Kidney (tissue), 14 donors: Measurements from ENCODE around the gene TMEM14A. TPM values are rescaled to one million over a fixed set of nuclear protein-coding genes. Genes with fewer than 3 reads are reported as not detected.
A peak's percentile ranks its signal among the peaks of the same experiment; 100 is the strongest.

Experiments used
- DNase-seq, 5 donors: peaks; one replicate each; pipeline ENCODE4 v3.0.0-alpha.2; 2013 to 2020
- FAIRE-seq: peaks from 2 replicates; lab custom pipeline; 2012; peaks lifted over from hg19 to GRCh38; lab: Jason Lieb, UNC
- H3K27ac ChIP-seq, 2 donors: one replicate each; pipeline ENCODE4 v1.7.0; 2013; ENCODE audit warnings: low read depth in 2 of 2, low read length in 2 of 2, inconsistent platforms in 1 of 2
- H3K27me3 ChIP-seq: one replicate; pipeline ENCODE4 v1.7.1; 2013; ENCODE audit warnings: low read length, inconsistent platforms; ENCODE audit not compliant: control insufficient read depth, insufficient read depth
- H3K36me3 ChIP-seq, 3 donors: one replicate each; pipeline versions ENCODE4 v1.7.0 to v1.7.1; 2013; ENCODE audit warnings: low read length in 3 of 3, control low read depth in 1 of 3, inconsistent platforms in 1 of 3; ENCODE audit not compliant: insufficient read depth in 3 of 3, control insufficient read depth in 2 of 3
- H3K4me1 ChIP-seq, 3 donors: one replicate each; pipeline versions ENCODE4 v1.7.0 to v1.7.1; 2013; ENCODE audit warnings: low read length in 3 of 3, inconsistent platforms in 1 of 3, low read depth in 1 of 3; ENCODE audit not compliant: control insufficient read depth in 2 of 3, insufficient read depth in 2 of 3
- H3K4me3 ChIP-seq, 3 donors: one replicate each; pipeline versions ENCODE4 v1.7.0 to v1.8.1; 2013; ENCODE audit warnings: low read length in 3 of 3, control low read depth in 1 of 3, inconsistent platforms in 1 of 3
- H3K9ac ChIP-seq, 3 donors: one replicate each; pipeline versions ENCODE4 v1.7.0 to v1.7.1; 2013; ENCODE audit warnings: low read length in 3 of 3, control low read depth in 1 of 3, inconsistent platforms in 1 of 3
- H3K9me3 ChIP-seq, 3 donors: one replicate each; pipeline versions ENCODE4 v1.7.0 to v1.7.1; 2013; ENCODE audit warnings: low read length in 3 of 3, control low read depth in 1 of 3, inconsistent platforms in 1 of 3; ENCODE audit not compliant: control insufficient read depth in 2 of 3, insufficient read depth in 1 of 3
- CTCF ChIP-seq: IDR thresholded peaks from 3 replicates; pipeline ENCODE4 v1.5.1; 2012; ENCODE audit warnings: mild to moderate bottlenecking, moderate library complexity, borderline replicate concordance; ENCODE audit not compliant: insufficient read depth; ENCODE audit errors: extremely low read depth
- intact Hi-C: fragments of 100-400 bp; cut with DNase I; formaldehyde crosslinking; loops from one replicate; pipeline ENCODE4 v1.11.1; 2022
- polyA plus RNA-seq: library from polyadenylated mRNA; stranded (reverse); fragments of 350-450 nt; fragmentation: Illumina TruSeq; extraction: RNeasy Lipid Tissue Mini Kit (QIAGEN cat#74804); gene quantifications from one replicate; pipeline ENCODE4 v1.2.3, GENCODE V29; 2014; ENCODE audit warnings: low read depth, low replicate concordance; ENCODE audit not compliant: insufficient read depth
- total RNA-seq: library from RNA; stranded (reverse); fragmentation: NEBNext Ultra II Directional; extraction: Animal tissue kit (Norgen Biotek cat#: 25700); gene quantifications from one replicate; pipeline ENCODE4 v1.2.1, GENCODE V29; 2021
- donor health status: control.
- donor health status: control.
- donor health status: control.
- donor health status: control.
- donor health status: control.
- donor health status: DM: yes; HTN: yes; CAD: no.
- donor health status: Normal renal cell carcinoma (clear cell type).

Gene TMEM14A
- total and polyA plus RNA-seq, 2 donors from 2014 or later, result 23.8 to 48.8 TPM

DNA sequence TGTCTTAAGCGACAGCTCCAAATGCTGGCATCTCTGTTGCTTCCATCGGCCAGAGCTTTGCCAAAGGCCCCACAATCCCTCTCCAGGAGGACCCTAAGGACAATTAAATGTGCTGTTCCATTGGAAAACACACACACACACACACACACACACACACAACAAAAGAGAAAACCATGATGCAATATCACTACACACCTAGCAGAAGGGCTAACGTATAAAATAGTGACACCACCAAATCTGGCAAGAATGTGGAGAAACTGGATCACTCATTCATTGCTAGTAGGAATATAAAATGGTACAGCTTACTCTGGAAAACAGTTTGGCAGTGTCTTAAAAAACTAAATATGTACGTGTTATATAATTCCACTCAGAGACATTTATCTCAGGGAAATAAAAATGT, 13.0 kb upstream of the TMEM14A start:
- FAIRE-seq (no peak), DNase-seq (no peak)
- Histone ChIP-seq H3K27ac (no peak overlapping the region), H3K4me3 (no peak overlapping the region), H3K36me3 (no peaks in the 10 kb centered on the region), H3K9me3 (no peaks in the 10 kb centered on the region), H3K27me3 (no peaks in the 10 kb centered on the region), H3K4me1 (no peaks in the 10 kb centered on the region), H3K9ac (no peak overlapping the region)
- intact Hi-C loops, result no loop called here
- TF ChIP-seq CTCF, result no peak

- Histone ChIP-seq H3K36me3 (no peaks in the 10 kb centered on the region), H3K9me3 (no peaks in the 10 kb centered on the region), H3K27me3 (no peaks in the 10 kb centered on the region), H3K9ac (no peak overlapping the region), H3K4me3 (no peak overlapping the region), H3K4me1 (peaks cover 0 to 10% (median 6%) of the 10 kb centered on the region in 3 donors), H3K27ac (no peak overlapping the region)
- FAIRE-seq (no peak), DNase-seq (no peak)
- intact Hi-C loops, result loop anchor here (5.0 kb wide), 1 partner anchor 249 kb away; no protein-coding TSS in a partner anchor
- TF ChIP-seq CTCF, result no peak
Measured at GRCh38 chr6:52661551-52661950, 9.4 kb upstream of the TMEM14A start.

GRCh38 chr6:52662031-52662430, 8.9 kb upstream of the TMEM14A start:
- Histone ChIP-seq H3K36me3 (no peaks in the 10 kb centered on the region), H3K9ac (no peak overlapping the region), H3K4me1 (peaks cover 0 to 10% (median 6%) of the 10 kb centered on the region in 3 donors), H3K27ac (no peak overlapping the region), H3K4me3 (no peak overlapping the region), H3K9me3 (no peaks in the 10 kb centered on the region), H3K27me3 (no peaks in the 10 kb centered on the region)
- FAIRE-seq, result no peak
- intact Hi-C loops, result loop anchor here (5.0 kb wide), 1 partner anchor 250 kb away; no protein-coding TSS in a partner anchor
- peak in 2 of 5 donors; percentile 12 to 39 for DNase-seq
- TF ChIP-seq CTCF, result no peak
